HepG2 (cell line): ENCODE data around the gene RAE1.

Source experiments
- FOXM1 ChIP-seq: sonication (generic); formaldehyde crosslinking; IDR thresholded peaks from 2 replicates; pipeline ENCODE4 v1.5.0; 2020; ENCODE audit warnings: missing genetic modification reagents
- ZBTB40 ChIP-seq, 2 experiments: fragments of 450-650 bp in 1 of 2; sonication (generic) in 1 of 2; formaldehyde crosslinking in 1 of 2; IDR thresholded peaks; 2 replicates each; pipeline versions ENCODE4 v1.6.1 to v1.8.0; 2016 to 2022; ENCODE audit warnings: antibody characterized with exemption in 1 of 2, mild to moderate bottlenecking in 1 of 2, missing genetic modification reagents in 1 of 2
- ZNF878 ChIP-seq: sonication (generic); formaldehyde crosslinking; IDR thresholded peaks from 2 replicates; pipeline ENCODE4 v1.8.1; 2023; ENCODE audit warnings: mild to moderate bottlenecking, missing genetic modification reagents, moderate library complexity

GRCh38 chr20:57327820-57328219 lies 23.2 kb upstream of the RAE1 start:
- TF ChIP-seq ZNF878 (CRISPR knock-in tag) (no peak), ZBTB40 (IDR thresholded peaks at IDR 0.05) (no peak), ZBTB40 (CRISPR knock-in tag; IDR thresholded peaks at IDR 0.05) (no peak), FOXM1 (CRISPR knock-in tag) (no peak)
